Transverse colon (tissue), 3 donors: ENCODE data around the gene PRR23E.

ENCODE experiments used
- CTCF ChIP-seq, 5 experiments: fragments of 200-600 bp in 3 of 5; fragments of 450-650 bp in 2 of 5; sonication (generic) in 3 of 5; IDR thresholded peaks; 1 replicate in 2 of 5; 2 replicates in 3 of 5; pipeline ENCODE4 v1.5.1; 2016 to 2017; ENCODE audit warnings: antibody characterized with exemption in 5 of 5, inconsistent platforms in 3 of 5, mild to moderate bottlenecking in 2 of 5, moderate library complexity in 1 of 5
- POLR2A ChIP-seq: fragments of 450-650 bp; IDR thresholded peaks from one replicate; pipeline ENCODE4 v1.6.1; 2016; ENCODE audit warnings: antibody characterized with exemption, mild to moderate bottlenecking, moderate library complexity

GRCh38 chr3:127165694-127166485 is 27.0 kb upstream of the PRR23E start:
- TF ChIP-seq CTCF (IDR thresholded peaks at IDR 0.05) (no peak), POLR2A (no peak)
